Measurements from ENCODE around the gene STAT5A. TPM values are rescaled to one million over a fixed set of nuclear protein-coding genes. Genes with fewer than 3 reads are reported as not detected.
A peak's percentile ranks its signal among the peaks of the same experiment; 100 is the strongest.

The STAT5A gene
- total RNA-seq, 1 donor from 2014 or later: 2.9 TPM

DNA sequence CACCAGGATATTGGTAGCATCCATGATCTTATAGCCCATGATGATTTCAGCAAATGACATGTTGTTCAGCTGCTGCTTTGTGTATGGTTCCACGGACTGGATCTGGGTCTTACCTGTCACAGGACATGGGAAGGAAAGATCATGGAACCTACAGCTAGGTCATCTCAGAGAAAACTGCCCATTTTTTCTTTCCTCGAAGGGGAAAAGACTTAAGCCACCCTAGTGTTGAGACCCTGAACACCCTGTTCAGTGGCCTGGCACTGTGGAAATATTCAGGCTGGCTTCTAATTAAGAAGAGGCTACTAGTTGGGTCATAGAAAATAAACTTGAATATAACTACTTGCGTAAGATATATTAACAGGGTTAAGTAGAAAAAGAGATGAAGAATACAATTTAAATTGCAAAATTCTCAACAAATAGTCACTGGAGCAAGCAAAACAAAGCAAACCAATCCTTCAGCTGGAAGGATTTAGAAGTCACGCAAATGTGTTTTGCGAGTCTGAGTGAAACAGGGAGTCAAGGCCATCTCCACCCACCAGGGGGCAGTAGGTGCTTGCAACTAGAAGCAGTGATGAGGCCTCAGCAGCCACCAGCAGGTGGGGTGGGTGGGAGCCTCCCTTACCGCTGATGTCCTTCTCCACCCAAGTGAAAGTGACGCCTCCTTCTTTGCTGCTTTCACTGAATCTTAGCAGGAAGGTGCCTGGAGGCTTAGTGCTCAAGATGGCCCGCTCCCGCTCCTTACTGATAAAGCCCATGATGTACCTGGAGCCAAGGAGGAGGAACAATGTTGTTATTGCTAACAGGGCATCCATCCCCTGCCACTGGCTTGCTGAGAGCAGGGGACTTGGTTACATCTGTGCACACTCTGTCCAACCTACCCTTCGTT, 34.3 kb downstream of the STAT5A start:
- Mint-ChIP-seq H3K27ac (ENCODE audit: unreplicated experiment) (no peak overlapping the region), H3K27me3 (ENCODE audit: low read depth) (no peaks in the 10 kb centered on the region), H3K9me3 (no peaks in the 10 kb centered on the region), H3K4me1 (peaks cover 14% of the 10 kb centered on the region), H3K4me3 (no peak overlapping the region), H3K36me3 (ENCODE audit: low read depth) (peaks cover 7% of the 10 kb centered on the region)
- TF ChIP-seq, protein P1, sequence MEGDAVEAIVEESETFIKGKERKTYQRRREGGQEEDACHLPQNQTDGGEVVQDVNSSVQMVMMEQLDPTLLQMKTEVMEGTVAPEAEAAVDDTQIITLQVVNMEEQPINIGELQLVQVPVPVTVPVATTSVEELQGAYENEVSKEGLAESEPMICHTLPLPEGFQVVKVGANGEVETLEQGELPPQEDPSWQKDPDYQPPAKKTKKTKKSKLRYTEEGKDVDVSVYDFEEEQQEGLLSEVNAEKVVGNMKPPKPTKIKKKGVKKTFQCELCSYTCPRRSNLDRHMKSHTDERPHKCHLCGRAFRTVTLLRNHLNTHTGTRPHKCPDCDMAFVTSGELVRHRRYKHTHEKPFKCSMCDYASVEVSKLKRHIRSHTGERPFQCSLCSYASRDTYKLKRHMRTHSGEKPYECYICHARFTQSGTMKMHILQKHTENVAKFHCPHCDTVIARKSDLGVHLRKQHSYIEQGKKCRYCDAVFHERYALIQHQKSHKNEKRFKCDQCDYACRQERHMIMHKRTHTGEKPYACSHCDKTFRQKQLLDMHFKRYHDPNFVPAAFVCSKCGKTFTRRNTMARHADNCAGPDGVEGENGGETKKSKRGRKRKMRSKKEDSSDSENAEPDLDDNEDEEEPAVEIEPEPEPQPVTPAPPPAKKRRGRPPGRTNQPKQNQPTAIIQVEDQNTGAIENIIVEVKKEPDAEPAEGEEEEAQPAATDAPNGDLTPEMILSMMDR (conservative IDR thresholded peaks at IDR 0.05): peak; percentile 100
- DNase-seq (ENCODE audit: low read depth, low spot score): peak; percentile 95

DNA sequence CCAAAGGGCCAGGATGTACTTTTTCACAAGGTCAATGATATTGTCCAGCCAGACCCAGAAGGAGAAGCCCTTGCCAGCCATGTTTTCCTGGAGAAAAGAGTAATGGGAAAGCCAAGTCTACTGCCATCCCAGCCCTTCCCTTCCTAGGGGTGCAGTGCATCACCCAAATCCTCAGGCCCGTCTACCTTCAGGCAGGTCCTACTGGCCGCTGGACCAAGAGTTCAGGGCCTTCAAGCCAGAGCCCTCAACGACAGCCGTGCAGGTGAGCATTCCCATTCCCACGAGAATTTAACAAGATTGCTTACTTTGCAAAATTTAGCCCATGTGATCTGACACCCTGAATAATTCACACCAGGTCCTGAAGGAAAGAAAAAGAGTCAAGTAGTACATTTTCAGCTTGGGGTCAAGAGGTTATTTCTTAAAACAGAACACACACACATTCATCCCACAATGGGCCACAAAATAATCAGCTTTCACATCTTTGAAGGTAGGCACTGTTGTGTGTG, 35.0 kb downstream of the STAT5A start:
- Mint-ChIP-seq H3K27ac (ENCODE audit: unreplicated experiment) (no peak overlapping the region), H3K36me3 (ENCODE audit: low read depth) (peaks cover 7% of the 10 kb centered on the region), H3K27me3 (ENCODE audit: low read depth) (no peaks in the 10 kb centered on the region), H3K4me3 (no peak overlapping the region), H3K4me1 (peaks cover 15% of the 10 kb centered on the region), H3K9me3 (no peaks in the 10 kb centered on the region)
- no peak for DNase-seq (ENCODE audit: low read depth, low spot score)
- TF ChIP-seq, protein P1 (conservative IDR thresholded peaks at IDR 0.05): no peak

DNA sequence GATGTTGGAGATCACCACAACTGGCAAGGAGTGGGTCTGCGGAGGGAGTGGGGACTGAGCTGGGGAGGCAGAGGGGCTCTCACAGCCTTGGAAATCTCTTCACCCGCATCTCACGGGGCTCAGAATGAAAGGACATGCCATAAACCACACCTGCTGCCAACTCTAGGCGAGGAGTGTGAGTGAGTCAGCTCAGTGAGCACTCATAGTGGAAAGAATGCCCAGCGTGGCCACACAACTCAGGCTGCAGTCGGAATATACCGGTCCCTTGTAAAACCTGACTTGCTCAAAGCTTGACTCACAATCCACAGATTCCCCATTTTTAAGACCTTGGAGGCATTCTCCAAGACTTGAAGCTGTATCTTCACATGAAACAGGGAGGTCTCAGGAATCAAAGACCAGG, 36.7 kb downstream of the STAT5A start:
- no peak for DNase-seq (ENCODE audit: low read depth, low spot score)
- Mint-ChIP-seq H3K36me3 (ENCODE audit: low read depth) (peaks cover 6% of the 10 kb centered on the region), H3K9me3 (no peaks in the 10 kb centered on the region), H3K4me1 (peaks cover 24% of the 10 kb centered on the region), H3K27me3 (ENCODE audit: low read depth) (no peaks in the 10 kb centered on the region), H3K4me3 (no peak overlapping the region), H3K27ac (ENCODE audit: unreplicated experiment) (peak overlapping the region; percentile 57)
- TF ChIP-seq, protein P1 (conservative IDR thresholded peaks at IDR 0.05): no peak

DNA sequence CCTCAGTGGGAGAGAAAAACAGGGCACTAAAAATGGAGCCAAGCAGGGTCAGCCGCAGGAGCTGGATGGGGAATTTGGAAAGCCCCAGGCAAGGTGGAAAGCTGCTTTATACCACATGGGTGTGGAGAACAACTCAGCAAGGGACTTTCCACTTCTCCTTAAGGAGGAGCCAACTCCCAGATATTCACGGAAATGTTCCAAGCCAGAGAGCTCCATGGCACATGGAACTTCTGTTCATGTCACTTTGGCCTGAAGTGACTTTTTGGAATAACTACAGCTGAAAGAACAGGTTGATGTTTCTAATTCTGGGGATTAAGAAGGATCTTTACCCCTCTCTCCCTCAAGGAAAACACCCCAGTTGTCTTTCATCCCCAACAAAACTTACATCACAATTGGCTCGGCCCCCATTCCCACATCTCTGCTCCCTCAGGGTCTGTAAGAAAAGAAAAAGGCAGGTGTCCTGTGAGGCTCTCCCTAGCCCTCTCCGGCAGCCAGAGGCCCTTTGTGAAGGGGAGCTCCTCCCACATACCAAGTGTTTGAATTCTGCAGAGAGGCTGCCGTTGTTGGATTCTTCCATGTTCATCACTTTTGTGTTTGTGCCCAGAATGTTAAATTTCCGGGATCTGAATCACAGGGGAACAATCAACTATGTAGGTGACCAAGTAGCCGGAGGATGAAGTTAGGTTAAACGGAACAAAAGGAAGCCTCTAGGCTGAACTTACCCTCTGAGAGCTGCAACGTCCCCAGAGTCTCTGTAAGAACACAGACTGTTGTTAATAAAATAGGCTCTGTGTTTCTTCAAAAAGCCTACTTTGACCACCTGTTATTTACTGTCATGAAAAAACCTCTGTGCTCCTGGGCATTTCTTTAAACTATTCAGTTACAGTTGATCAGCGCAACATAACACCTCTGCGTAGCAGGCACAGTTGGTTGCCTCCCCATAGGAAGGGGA, 41.0 kb downstream of the STAT5A start:
- H3K4me3 Mint-ChIP-seq: no peak overlapping the region
- peak overlapping the region; percentile 95 for H3K27ac Mint-ChIP-seq (ENCODE audit: unreplicated experiment)
- H3K9me3 Mint-ChIP-seq: no peaks in the 10 kb centered on the region
- H3K4me1 Mint-ChIP-seq: peaks cover 16% of the 10 kb centered on the region
- H3K27me3 Mint-ChIP-seq (ENCODE audit: low read depth): no peaks in the 10 kb centered on the region
- peak; percentile 22 for DNase-seq (ENCODE audit: low read depth, low spot score)
- TF ChIP-seq, protein P1 (conservative IDR thresholded peaks at IDR 0.05): no peak
- peaks cover 15% of the 10 kb centered on the region for H3K36me3 Mint-ChIP-seq (ENCODE audit: low read depth)

DNA sequence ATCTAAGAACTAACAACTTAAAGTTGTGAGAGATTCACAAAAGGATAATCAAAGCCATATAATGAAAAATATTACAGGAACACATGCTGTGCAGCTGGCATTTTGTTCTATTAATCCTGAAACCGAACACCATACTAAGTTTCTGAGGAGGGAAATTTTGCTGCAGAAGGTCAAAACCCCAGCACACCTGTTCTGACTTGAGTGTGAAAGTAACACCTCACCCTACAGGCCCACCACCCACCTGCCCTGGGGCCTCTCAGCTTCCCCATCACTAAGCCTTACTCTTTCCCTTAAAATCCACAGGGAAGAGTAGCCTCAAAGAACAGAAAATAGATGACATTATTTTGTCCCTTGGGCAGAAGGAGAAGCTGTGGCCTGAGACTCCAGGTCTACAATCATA, 44.8 kb downstream of the STAT5A start:
- Mint-ChIP-seq H3K9me3 (no peaks in the 10 kb centered on the region), H3K36me3 (ENCODE audit: low read depth) (peaks cover 15% of the 10 kb centered on the region), H3K4me1 (peaks cover 16% of the 10 kb centered on the region), H3K27ac (ENCODE audit: unreplicated experiment) (no peak overlapping the region), H3K27me3 (ENCODE audit: low read depth) (no peaks in the 10 kb centered on the region), H3K4me3 (no peak overlapping the region)
- TF ChIP-seq, protein P1 (conservative IDR thresholded peaks at IDR 0.05): no peak
- no peak for DNase-seq (ENCODE audit: low read depth, low spot score)
